Heart left ventricle (tissue), 13 donors: ENCODE measurements around the gene NEK10.

Source experiments
- POLR2A ChIP-seq, 2 donors: fragments of 450-650 bp; IDR thresholded peaks; one replicate each; pipeline ENCODE4 v1.6.1; 2017; ENCODE audit warnings: antibody characterized with exemption in 2 of 2, mild to moderate bottlenecking in 2 of 2, moderate library complexity in 2 of 2
- TF ChIP-seq, protein P1 (sequence below), 12 donors: fragments of 200-600 bp; sonication (generic) in 4 of 12; IDR thresholded peaks; one replicate each; pipeline versions ENCODE4 v1.5.0 to v1.8.0; 2018 to 2022; ENCODE audit warnings: antibody characterized with exemption in 12 of 12, mild to moderate bottlenecking in 5 of 12
- donor health status: ischemic (EF 13 %, LVEDD 7.1; RV severe dilation, severe dysfunction).
- donor health status: DM: no; HTN: yes; CAD: no.
- donor health status: DM: no; HTN: no; CAD: no.
- donor health status: ischemic (EF 25% LVEDD 6.9; RV normal size, moderate dysfunction).
- donor health status: ischemic (EF 25% LVEDD 5.7; RV mildly dilated, moderate dysfunction).
- donor health status: ischemic (EF 35%, LVEDD 5.7; RV mildly dilated, moderate dysfunction).
- donor health status: nonischemic (EF 11% LVEDD 7.7; RV severe dilation, severe dysfunction).
- donor health status: DM: yes; HTN: yes; CAD: no.
- donor health status: PGD.
- donor health status: ischemic (EF 29% LVEDD 5.4; RV normal size, mild dysfunction).
- donor health status: nonischemic (EF 23%, LVEDD 6.1; RV moderate dilation, normal function).

GRCh38 chr3:27278383-27279055, 90.7 kb downstream of the NEK10 start:
- no peak for TF ChIP-seq POLR2A (IDR thresholded peaks at IDR 0.05)
- TF ChIP-seq, protein P1, sequence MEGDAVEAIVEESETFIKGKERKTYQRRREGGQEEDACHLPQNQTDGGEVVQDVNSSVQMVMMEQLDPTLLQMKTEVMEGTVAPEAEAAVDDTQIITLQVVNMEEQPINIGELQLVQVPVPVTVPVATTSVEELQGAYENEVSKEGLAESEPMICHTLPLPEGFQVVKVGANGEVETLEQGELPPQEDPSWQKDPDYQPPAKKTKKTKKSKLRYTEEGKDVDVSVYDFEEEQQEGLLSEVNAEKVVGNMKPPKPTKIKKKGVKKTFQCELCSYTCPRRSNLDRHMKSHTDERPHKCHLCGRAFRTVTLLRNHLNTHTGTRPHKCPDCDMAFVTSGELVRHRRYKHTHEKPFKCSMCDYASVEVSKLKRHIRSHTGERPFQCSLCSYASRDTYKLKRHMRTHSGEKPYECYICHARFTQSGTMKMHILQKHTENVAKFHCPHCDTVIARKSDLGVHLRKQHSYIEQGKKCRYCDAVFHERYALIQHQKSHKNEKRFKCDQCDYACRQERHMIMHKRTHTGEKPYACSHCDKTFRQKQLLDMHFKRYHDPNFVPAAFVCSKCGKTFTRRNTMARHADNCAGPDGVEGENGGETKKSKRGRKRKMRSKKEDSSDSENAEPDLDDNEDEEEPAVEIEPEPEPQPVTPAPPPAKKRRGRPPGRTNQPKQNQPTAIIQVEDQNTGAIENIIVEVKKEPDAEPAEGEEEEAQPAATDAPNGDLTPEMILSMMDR (IDR thresholded peaks at IDR 0.05), result no peak
